KOPT-K1 (cell line): ENCODE data around the gene COLQ.

Experiments used
- H3K27ac ChIP-seq: fragments of 200-600 bp; sonication (generic); 2 replicates; pipeline ENCODE4 v1.5.1; 2016; ENCODE audit warnings: antibody characterized with exemption, mild to moderate bottlenecking, low read depth, low read length; ENCODE audit not compliant: poor library complexity, severe bottlenecking
- H3K36me3 ChIP-seq: fragments of 200-600 bp; sonication (generic); 2 replicates; pipeline ENCODE4 v1.5.1; 2017; ENCODE audit warnings: antibody characterized with exemption, mild to moderate bottlenecking, low read length, moderate library complexity; ENCODE audit not compliant: insufficient read depth
- H3K9me3 ChIP-seq: fragments of 200-600 bp; sonication (generic); 2 replicates; pipeline ENCODE4 v1.5.1; 2017; ENCODE audit warnings: antibody characterized with exemption, low read length, mild to moderate bottlenecking; ENCODE audit not compliant: insufficient read depth, poor library complexity, severe bottlenecking

COLQ gene

DNA sequence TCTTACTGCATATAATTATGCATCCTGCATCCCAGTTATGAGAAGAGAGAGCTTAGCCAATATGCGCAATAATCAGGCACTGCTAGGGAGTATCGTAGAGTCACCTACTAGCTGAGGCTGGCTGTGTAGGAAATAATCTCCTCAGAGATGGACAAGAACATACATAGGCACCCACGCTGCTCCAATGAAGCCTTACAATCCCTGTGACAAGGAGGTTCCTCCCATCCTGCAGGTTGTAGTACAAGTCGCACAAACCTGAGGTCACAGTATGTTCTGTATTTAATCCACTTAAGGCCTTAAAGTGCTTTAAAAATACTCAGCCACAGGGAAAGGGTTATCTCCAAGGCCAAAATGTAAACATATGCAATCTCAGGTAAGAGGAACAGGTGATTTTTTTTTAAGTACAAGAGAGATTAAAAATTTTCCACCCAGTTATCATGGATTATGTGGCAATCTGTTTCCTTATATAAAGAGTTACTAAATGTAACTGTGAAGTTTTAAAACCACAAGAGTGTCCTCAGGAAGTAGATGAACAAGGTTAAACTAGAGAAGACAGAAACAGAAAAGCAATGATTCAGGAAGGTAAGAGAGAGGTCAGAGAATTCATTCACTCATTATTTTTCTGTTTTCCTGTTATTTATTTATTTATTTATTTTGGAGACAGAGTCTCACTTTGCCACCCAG is 7.5 kb upstream of the COLQ start:
- H3K9me3 ChIP-seq = peaks cover 4% of the 10 kb centered on the region
- peak overlapping the region; percentile 10 for H3K27ac ChIP-seq
- no peaks in the 10 kb centered on the region for H3K36me3 ChIP-seq

DNA sequence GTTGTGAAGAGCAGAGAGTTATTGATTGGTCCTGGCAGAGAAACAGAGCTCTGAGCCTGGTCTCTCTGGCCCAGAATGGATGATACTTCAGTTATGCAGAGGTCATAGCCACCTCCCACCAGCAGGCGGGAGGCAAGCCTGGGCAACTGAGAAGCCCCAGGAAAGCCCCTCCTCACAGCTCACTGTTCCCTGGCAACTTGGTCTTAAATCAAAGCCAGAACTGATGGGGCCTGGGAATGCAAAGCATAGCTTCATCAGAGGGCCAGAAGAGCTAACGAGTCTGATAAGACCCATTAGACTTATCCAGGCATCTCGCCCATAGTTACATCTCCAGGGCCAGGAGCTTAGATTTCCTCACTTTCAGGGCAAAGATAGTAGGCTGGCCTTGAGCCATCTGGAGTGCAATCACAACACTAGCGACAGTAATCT is 5.5 kb upstream of the COLQ start:
- no peaks in the 10 kb centered on the region for H3K36me3 ChIP-seq
- H3K27ac ChIP-seq = no peak overlapping the region

GRCh38 chr3:15525790-15526189 is 4.3 kb upstream of the COLQ start:
- H3K9me3 ChIP-seq = peaks cover 4% of the 10 kb centered on the region
- H3K36me3 ChIP-seq = no peaks in the 10 kb centered on the region
- no peak overlapping the region for H3K27ac ChIP-seq

More for the DNA sequence above, 5.5 kb upstream of the COLQ start:
- peaks cover 4% of the 10 kb centered on the region for H3K9me3 ChIP-seq

DNA sequence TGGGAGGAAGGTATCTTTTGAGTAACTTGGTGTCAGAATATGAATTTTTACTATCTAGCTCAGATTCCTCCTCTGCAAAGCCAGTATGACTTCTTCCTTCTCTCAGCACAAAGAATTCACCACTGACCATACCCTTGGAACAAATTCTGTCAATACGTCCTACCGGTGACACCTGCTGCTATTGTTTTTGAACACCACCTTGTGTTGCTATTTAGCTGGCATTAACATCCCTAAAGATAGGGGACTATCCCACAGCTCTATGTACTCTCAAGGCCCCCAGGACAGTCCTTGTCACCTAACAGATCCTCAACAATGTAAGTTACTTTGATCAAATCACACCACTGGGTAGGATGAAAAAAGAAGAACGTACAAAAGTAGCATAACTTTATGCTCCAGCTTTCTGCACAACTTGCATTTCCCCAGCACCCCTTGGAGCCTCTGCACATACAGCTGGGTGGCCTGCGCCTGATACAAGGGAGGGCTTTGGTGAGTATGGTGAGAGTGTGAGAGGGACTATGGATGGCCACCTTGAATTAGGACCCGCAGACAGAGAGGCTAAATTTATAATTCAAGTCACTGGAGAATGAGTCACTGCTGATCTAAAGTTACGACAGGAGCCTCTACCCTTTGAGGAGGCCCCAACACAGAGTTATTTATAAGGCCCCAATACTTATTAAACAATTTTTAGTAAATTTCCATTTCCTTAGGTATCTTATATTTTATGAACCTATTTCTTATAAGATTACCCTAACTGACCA is 2.3 kb upstream of the COLQ start:
- Histone ChIP-seq H3K9me3 (peaks cover 4% of the 10 kb centered on the region), H3K36me3 (no peaks in the 10 kb centered on the region)

GRCh38 chr3:15522016-15522415 is 510 bp upstream of the COLQ start:
- no peak overlapping the region for H3K27ac ChIP-seq
- H3K9me3 ChIP-seq = peaks cover 4% of the 10 kb centered on the region
- H3K36me3 ChIP-seq = no peaks in the 10 kb centered on the region

More for the DNA sequence above, 2.3 kb upstream of the COLQ start:
- H3K27ac ChIP-seq = no peak overlapping the region

GRCh38 chr3:15520804-15521572 is 518 bp downstream of the COLQ start:
- peaks cover 4% of the 10 kb centered on the region for H3K9me3 ChIP-seq
- H3K27ac ChIP-seq = no peak overlapping the region
- no peaks in the 10 kb centered on the region for H3K36me3 ChIP-seq

GRCh38 chr3:15520185-15520584 is 1.3 kb downstream of the COLQ start:
- Histone ChIP-seq H3K36me3 (no peaks in the 10 kb centered on the region), H3K27ac (no peak overlapping the region), H3K9me3 (no peaks in the 10 kb centered on the region)

GRCh38 chr3:15519096-15519495 is 2.4 kb downstream of the COLQ start:
- no peaks in the 10 kb centered on the region for H3K36me3 ChIP-seq
- H3K27ac ChIP-seq = no peak overlapping the region
- no peaks in the 10 kb centered on the region for H3K9me3 ChIP-seq

GRCh38 chr3:15514663-15515340 is 6.7 kb downstream of the COLQ start:
- Histone ChIP-seq H3K27ac (no peak overlapping the region), H3K36me3 (no peaks in the 10 kb centered on the region), H3K9me3 (no peaks in the 10 kb centered on the region)

DNA sequence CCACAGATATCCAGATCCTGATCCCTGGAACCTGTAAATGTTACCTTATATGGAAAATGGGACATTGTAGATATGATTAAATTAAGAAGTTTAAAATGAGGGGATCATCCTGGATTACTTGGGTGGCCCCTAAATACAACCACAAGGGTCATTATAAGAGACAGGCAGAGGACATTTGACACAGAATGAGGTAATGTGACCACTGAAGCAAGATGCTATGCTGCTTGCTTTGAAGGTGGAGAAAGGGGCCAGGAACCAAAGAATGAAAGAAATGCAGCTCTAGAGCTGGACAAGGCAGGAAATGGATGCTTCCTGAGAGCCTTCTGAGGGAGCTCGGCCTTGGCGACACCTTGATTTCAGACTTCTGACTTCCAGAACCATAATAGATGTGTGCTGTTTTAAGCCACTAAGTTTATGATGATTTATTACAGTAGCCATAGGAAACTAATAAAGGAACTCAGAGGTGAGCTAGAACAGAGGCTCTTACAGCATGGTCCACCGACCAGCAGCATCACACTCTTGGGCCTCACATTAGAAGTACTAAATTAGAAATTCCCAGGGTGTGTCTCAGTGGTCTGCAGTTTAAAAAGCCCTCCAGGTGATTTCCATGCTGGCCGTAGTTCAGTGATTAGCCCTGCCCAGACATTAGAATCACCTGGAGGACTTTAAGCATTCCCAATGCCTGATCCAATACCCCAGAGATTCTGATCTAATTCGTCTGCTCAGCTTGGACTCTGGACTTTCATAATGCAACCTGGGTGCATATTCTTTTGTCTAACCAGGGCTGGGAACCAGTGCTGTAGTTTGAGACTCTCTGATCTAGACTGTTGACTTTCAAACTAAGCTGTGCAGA is 7.5 kb downstream of the COLQ start:
- H3K36me3 ChIP-seq = no peaks in the 10 kb centered on the region
- H3K27ac ChIP-seq = no peak overlapping the region
- no peaks in the 10 kb centered on the region for H3K9me3 ChIP-seq

DNA sequence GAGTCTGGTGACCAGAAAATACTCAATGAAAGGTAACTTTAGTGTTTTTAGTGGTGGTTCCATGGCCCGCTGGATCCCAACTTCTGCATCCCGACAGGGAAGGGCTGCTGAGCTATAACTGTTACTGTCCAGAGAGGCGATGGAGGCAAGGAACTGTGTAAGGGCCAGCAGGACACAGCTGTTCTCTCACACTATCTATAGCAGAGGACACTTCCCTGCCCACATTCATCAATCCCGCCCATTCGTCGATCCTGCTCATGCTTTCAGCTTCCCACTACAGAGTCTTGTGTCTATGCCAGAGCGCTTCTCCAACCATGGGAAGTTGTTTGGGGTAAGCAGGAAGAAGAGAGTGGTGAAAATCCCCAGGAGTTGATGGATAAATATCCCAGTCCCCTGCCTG is 8.4 kb downstream of the COLQ start:
- H3K9me3 ChIP-seq = no peaks in the 10 kb centered on the region
- H3K36me3 ChIP-seq = no peaks in the 10 kb centered on the region
- no peak overlapping the region for H3K27ac ChIP-seq

GRCh38 chr3:15512166-15512565 is 9.3 kb downstream of the COLQ start:
- no peaks in the 10 kb centered on the region for H3K9me3 ChIP-seq
- no peak overlapping the region for H3K27ac ChIP-seq
- H3K36me3 ChIP-seq = no peaks in the 10 kb centered on the region

- Histone ChIP-seq H3K36me3 (no peaks in the 10 kb centered on the region), H3K9me3 (no peaks in the 10 kb centered on the region), H3K27ac (no peak overlapping the region)
These were observed 10.3 kb downstream of the COLQ start for GRCh38 chr3:15511156-15511555.

- Histone ChIP-seq H3K36me3 (no peaks in the 10 kb centered on the region), H3K27ac (no peak overlapping the region), H3K9me3 (no peaks in the 10 kb centered on the region)
These were observed 11.0 kb downstream of the COLQ start for GRCh38 chr3:15510493-15510892.
